ENCODE measurements around the gene SHH. TPM values are rescaled to one million over a fixed set of nuclear protein-coding genes. Genes with fewer than 3 reads are reported as not detected.

The SHH gene
- polyA plus RNA-seq, 3 donors: not detected

DNA sequence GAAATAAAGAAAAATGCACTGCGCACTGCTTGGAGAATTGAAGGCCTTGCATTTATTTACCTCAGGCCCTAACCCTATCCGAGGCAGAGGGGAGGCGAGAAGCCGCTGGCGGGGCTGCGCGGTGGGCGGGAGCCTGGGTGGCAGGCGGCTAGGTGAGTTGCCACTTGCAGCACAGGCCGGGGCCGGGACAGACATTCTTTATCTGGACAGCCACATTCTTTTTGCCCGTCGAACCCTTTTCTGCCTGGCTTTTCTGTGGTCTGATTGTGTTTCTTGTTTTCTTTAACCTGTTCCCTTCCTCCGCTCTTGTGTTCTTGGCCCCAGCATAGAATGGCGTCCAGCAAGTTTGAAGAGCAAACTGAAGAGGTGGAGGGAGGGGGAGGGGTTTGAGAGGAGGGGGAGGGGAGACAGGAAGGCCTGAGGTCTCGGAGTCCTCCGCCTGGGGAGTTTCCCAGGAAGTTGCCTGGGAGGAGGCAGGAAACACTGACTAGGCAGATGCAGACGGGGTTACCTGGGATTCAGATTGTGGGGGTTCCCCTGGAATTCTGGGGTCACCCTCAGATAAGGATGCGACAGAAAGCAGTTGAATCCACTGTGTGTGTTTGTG lies 5.1 kb downstream of the SHH start:
- Mint-ChIP-seq H3K27me3 (ENCODE audit: low read depth in 3 of 3) (peaks cover 80 to 94% (median 83%) of the 10 kb centered on the region in 3 donors), H3K4me3 (peak overlapping the region in 1 of 2 donors; percentile 87)
- H3K4me1 ChIP-seq (ENCODE audit: control insufficient read depth in 1 of 2, insufficient read depth in 2 of 2, low read length in 2 of 2): peaks cover 29 to 50% of the 10 kb centered on the region in 2 donors

GRCh38 chr7:155806096-155806871 lies 6.0 kb downstream of the SHH start:
- no peaks in the 10 kb centered on the region for H3K36me3 ChIP-seq (replicated peaks in 1 of 2; ENCODE audit: control insufficient read depth in 1 of 2, insufficient read depth in 2 of 2, low read length in 2 of 2)
- no peaks in the 10 kb centered on the region for H4K20me1 ChIP-seq (ENCODE audit: insufficient read depth, low read length)
- 12% methylated on average over 40 of the region's 47 CpGs for WGBS (ENCODE audit: insufficient coverage)
- H3K79me2 ChIP-seq (ENCODE audit: insufficient read depth, low read length): no peaks in the 10 kb centered on the region
- H3K27ac Mint-ChIP-seq: no peak overlapping the region
- peaks cover 76 to 92% (median 80%) of the 10 kb centered on the region in 3 donors for H3K27me3 Mint-ChIP-seq (ENCODE audit: low read depth in 3 of 3)
- intact Hi-C loops (cut with micrococcal nuclease): no loop called here
- peaks cover 72 to 89% of the 10 kb centered on the region in 2 donors for H3K27me3 ChIP-seq (ENCODE audit: control insufficient read depth in 2 of 2, insufficient read depth in 2 of 2, low read length in 2 of 2)
- DNase-seq: no peak
- H3K9me3 Mint-ChIP-seq: peaks cover 0 to 31% (median 7%) of the 10 kb centered on the region in 7 donors
- H3K27ac ChIP-seq (ENCODE audit: low read depth in 1 of 2, low read length in 2 of 2): no peak overlapping the region
- peak overlapping the region in 1 of 3 experiments; percentile 71 for H3K4me3 ChIP-seq (replicated peaks in 1 of 3; ENCODE audit: low read depth in 2 of 3, low read length in 3 of 3)
- peak overlapping the region in 1 of 2 donors; percentile 87 for H3K4me3 Mint-ChIP-seq
- TF ChIP-seq, protein P1, sequence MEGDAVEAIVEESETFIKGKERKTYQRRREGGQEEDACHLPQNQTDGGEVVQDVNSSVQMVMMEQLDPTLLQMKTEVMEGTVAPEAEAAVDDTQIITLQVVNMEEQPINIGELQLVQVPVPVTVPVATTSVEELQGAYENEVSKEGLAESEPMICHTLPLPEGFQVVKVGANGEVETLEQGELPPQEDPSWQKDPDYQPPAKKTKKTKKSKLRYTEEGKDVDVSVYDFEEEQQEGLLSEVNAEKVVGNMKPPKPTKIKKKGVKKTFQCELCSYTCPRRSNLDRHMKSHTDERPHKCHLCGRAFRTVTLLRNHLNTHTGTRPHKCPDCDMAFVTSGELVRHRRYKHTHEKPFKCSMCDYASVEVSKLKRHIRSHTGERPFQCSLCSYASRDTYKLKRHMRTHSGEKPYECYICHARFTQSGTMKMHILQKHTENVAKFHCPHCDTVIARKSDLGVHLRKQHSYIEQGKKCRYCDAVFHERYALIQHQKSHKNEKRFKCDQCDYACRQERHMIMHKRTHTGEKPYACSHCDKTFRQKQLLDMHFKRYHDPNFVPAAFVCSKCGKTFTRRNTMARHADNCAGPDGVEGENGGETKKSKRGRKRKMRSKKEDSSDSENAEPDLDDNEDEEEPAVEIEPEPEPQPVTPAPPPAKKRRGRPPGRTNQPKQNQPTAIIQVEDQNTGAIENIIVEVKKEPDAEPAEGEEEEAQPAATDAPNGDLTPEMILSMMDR (IDR thresholded peaks at IDR 0.05): no peak
- H3K9me3 ChIP-seq (replicated peaks in 1 of 2; ENCODE audit: control insufficient read depth in 1 of 2, insufficient read depth in 1 of 2, low read length in 2 of 2): peaks cover 0 to 18% of the 10 kb centered on the region in 2 donors
- H2AFZ ChIP-seq (ENCODE audit: insufficient read depth, low read depth, low read length, poor library complexity, severe bottlenecking): no peak overlapping the region
- peaks cover 32% of the 10 kb centered on the region for H3K4me1 Mint-ChIP-seq
- peaks cover 0 to 2% of the 10 kb centered on the region in 2 donors for H3K36me3 Mint-ChIP-seq
- H3K4me1 ChIP-seq (ENCODE audit: control insufficient read depth in 1 of 2, insufficient read depth in 2 of 2, low read length in 2 of 2): peaks cover 29 to 50% of the 10 kb centered on the region in 2 donors
- H3K9ac ChIP-seq (ENCODE audit: insufficient read depth, low read length, poor library complexity, severe bottlenecking): no peak overlapping the region
- H3K4me2 ChIP-seq (replicated peaks; ENCODE audit: extremely low read depth, low read length, poor library complexity, severe bottlenecking): peak overlapping the region; percentile 76

More for the DNA sequence above, 5.1 kb downstream of the SHH start:
- Histone ChIP-seq H3K79me2 (ENCODE audit: insufficient read depth, low read length) (no peaks in the 10 kb centered on the region), H4K20me1 (ENCODE audit: insufficient read depth, low read length) (no peaks in the 10 kb centered on the region), H3K4me3 (replicated peaks in 1 of 3; ENCODE audit: low read depth in 2 of 3, low read length in 3 of 3) (no peak overlapping the region), H3K9ac (ENCODE audit: insufficient read depth, low read length, poor library complexity, severe bottlenecking) (no peak overlapping the region), H3K27ac (ENCODE audit: low read depth in 1 of 2, low read length in 2 of 2) (no peak overlapping the region), H3K4me2 (replicated peaks; ENCODE audit: extremely low read depth, low read length, poor library complexity, severe bottlenecking) (no peak overlapping the region), H3K9me3 (replicated peaks in 1 of 2; ENCODE audit: control insufficient read depth in 1 of 2, insufficient read depth in 1 of 2, low read length in 2 of 2) (peaks cover 0 to 27% of the 10 kb centered on the region in 2 donors), H3K36me3 (replicated peaks in 1 of 2; ENCODE audit: control insufficient read depth in 1 of 2, insufficient read depth in 2 of 2, low read length in 2 of 2) (no peaks in the 10 kb centered on the region), H3K27me3 (ENCODE audit: control insufficient read depth in 2 of 2, insufficient read depth in 2 of 2, low read length in 2 of 2) (peaks cover 72 to 89% of the 10 kb centered on the region in 2 donors), H2AFZ (ENCODE audit: insufficient read depth, low read depth, low read length, poor library complexity, severe bottlenecking) (no peak overlapping the region)
- Mint-ChIP-seq H3K36me3 (peaks cover 1 to 6% of the 10 kb centered on the region in 2 donors), H3K9me3 (peaks cover 0 to 34% (median 9%) of the 10 kb centered on the region in 7 donors), H3K4me1 (peaks cover 38% of the 10 kb centered on the region), H3K27ac (no peak overlapping the region)
- intact Hi-C loops (cut with micrococcal nuclease): no loop called here
- DNase-seq: no peak
- WGBS (ENCODE audit: insufficient coverage): 14% methylated on average over 18 of the region's 19 CpGs
- TF ChIP-seq, protein P1 (IDR thresholded peaks at IDR 0.05): no peak
